OCI-LY7 (cell line): ENCODE data around the gene NSMCE3. TPM values are rescaled to one million over a fixed set of nuclear protein-coding genes. Genes with fewer than 3 reads are reported as not detected.

Experiments
- Bru-seq: library from RNA; stranded (reverse); fragments of 400-500 nt; gene quantifications from one replicate; lab custom pipeline; 2021; lab: Mats Ljungman, UMichigan
- BruChase-seq, 2 experiments: library from RNA; stranded (reverse); fragments of 400-500 nt; gene quantifications; one replicate each; lab custom pipeline; 2021; lab: Mats Ljungman, UMichigan
- BruUV-seq: library from RNA; stranded (reverse); fragments of 400-500 nt; replicated peaks from 2 replicates; lab custom pipeline; 2021; lab: Mats Ljungman, UMichigan
- CTCF ChIA-PET: fragments of 300-600 bp; sonication (Branson Sonifier 250); formaldehyde crosslinking; loops from one replicate; lab custom pipeline; 2022; ENCODE audit warnings: antibody characterized with exemption; ENCODE audit not compliant: unreplicated experiment; lab: Charles Lee
- POLR2A ChIA-PET: fragments of 300-600 bp; sonication (Branson Sonifier 250); formaldehyde crosslinking; loops from one replicate; lab custom pipeline; 2022; ENCODE audit warnings: antibody characterized with exemption; lab: Charles Lee
- DNase-seq: peaks from one replicate; pipeline ENCODE4 v3.0.0-alpha.2; 2015; ENCODE audit warnings: low spot score
- H2AFZ ChIP-seq: fragments of 200-600 bp; sonication (generic), shearing (Covaris generic); 2 replicates; pipeline ENCODE4 v1.6.1; 2014; ENCODE audit warnings: mild to moderate bottlenecking, antibody characterized with exemption, low read length, moderate library complexity
- H3K27ac ChIP-seq: fragments of 200-600 bp; sonication (generic); 2 replicates; pipeline ENCODE4 v1.5.1; 2014; ENCODE audit warnings: mixed run types, low read depth, mild to moderate bottlenecking, moderate library complexity, low read length, inconsistent platforms; ENCODE audit not compliant: poor library complexity, severe bottlenecking
- H3K36me3 ChIP-seq: fragments of 200-600 bp; sonication (generic); 2 replicates; pipeline ENCODE4 v1.6.1; 2014; ENCODE audit warnings: mild to moderate bottlenecking, antibody characterized with exemption, low read length, moderate library complexity, mixed read lengths; ENCODE audit not compliant: insufficient read depth
- H3K4me1 ChIP-seq: fragments of 200-600 bp; sonication (generic); 2 replicates; pipeline ENCODE4 v1.5.1; 2014; ENCODE audit warnings: mild to moderate bottlenecking, low read length; ENCODE audit not compliant: insufficient read depth, poor library complexity, severe bottlenecking
- H3K4me2 ChIP-seq: fragments of 200-600 bp; sonication (generic); 2 replicates; pipeline ENCODE4 v1.6.1; 2014; ENCODE audit warnings: mild to moderate bottlenecking, low read length
- H3K4me3 ChIP-seq: fragments of 200-600 bp; sonication (generic); 2 replicates; pipeline ENCODE4 v1.5.1; 2014; ENCODE audit warnings: mild to moderate bottlenecking, low read depth, low read length; ENCODE audit not compliant: poor library complexity, severe bottlenecking
- H3K79me2 ChIP-seq: fragments of 200-600 bp; sonication (generic); 2 replicates; pipeline ENCODE4 v1.6.1; 2016; ENCODE audit warnings: low read depth, mild to moderate bottlenecking, low read length, moderate library complexity, mixed read lengths; ENCODE audit not compliant: insufficient read depth
- H3K9me2 ChIP-seq: fragments of 200-600 bp; sonication (generic); 2 replicates; pipeline ENCODE4 v1.6.1; 2016; ENCODE audit warnings: mild to moderate bottlenecking, low read length, mixed read lengths; ENCODE audit not compliant: insufficient read depth
- H3K9me3 ChIP-seq: fragments of 200-600 bp; sonication (generic); 2 replicates; pipeline ENCODE4 v1.6.1; 2014; ENCODE audit warnings: mild to moderate bottlenecking, mixed run types, low read length, mixed read lengths
- H4K20me1 ChIP-seq: fragments of 200-600 bp; sonication (generic); 2 replicates; pipeline ENCODE4 v1.6.1; 2014; ENCODE audit warnings: mild to moderate bottlenecking, antibody characterized with exemption, low read length, moderate library complexity, mixed read lengths; ENCODE audit not compliant: insufficient read depth
- CTCF ChIP-seq: fragments of 200-600 bp; sonication (generic); conservative IDR thresholded peaks from 2 replicates; pipeline ENCODE4 v1.5.1; 2014; ENCODE audit warnings: mild to moderate bottlenecking, antibody characterized with exemption, low read length, moderate library complexity, mixed read lengths
- EZH2phosphoT487 ChIP-seq: fragments of 200-600 bp; sonication (generic); IDR thresholded peaks from 2 replicates; pipeline ENCODE4 v1.6.1; 2018; ENCODE audit warnings: low read depth, borderline replicate concordance, mild to moderate bottlenecking, mixed run types, antibody characterized with exemption, low read length, moderate library complexity, mixed read lengths
- intact Hi-C: fragments of 100-400 bp; cut with micrococcal nuclease; formaldehyde crosslinking; loops from one replicate; pipeline ENCODE4 v1.10.0; 2022; ENCODE audit not compliant: unreplicated experiment
- long read RNA-seq: library from polyadenylated mRNA; stranded (forward); transcript quantifications from one replicate; pipeline ENCODE4 v2.0.0, GENCODE V29; 2022
- total RNA-seq, 2 experiments: library from RNA; depleted of rRNA in 1 of 2; stranded (reverse); fragments of >200 nt in 1 of 2; shearing (Covaris generic) in 1 of 2; gene quantifications; 2 replicates each; pipeline ENCODE4 v1.2.3, GENCODE V29; 2014 to 2022

Gene NSMCE3
- total RNA-seq (2014; rRNA removed; shearing (Covaris generic)) (27.2 and 29.4 TPM in 2 replicates), total RNA-seq (2022) (18.6 and 18.9 TPM in 2 replicates), Bru-seq, nascent RNA (percentile 84 among the genes with signal in this experiment), BruChase-seq, experiment 1, labeled RNA remaining after a 6-hour chase (percentile 65 among the genes with signal in this experiment), BruChase-seq, experiment 2, labeled RNA remaining after a 2-hour chase (percentile 91 among the genes with signal in this experiment)
- long read RNA-seq, full-length matches to known transcripts: 108 of 108 reads
- long read RNA-seq, partial matches to known transcripts: 0 of 108 reads
- long read RNA-seq, other reads (novel, unspliced or antisense): 0 of 108 reads

DNA sequence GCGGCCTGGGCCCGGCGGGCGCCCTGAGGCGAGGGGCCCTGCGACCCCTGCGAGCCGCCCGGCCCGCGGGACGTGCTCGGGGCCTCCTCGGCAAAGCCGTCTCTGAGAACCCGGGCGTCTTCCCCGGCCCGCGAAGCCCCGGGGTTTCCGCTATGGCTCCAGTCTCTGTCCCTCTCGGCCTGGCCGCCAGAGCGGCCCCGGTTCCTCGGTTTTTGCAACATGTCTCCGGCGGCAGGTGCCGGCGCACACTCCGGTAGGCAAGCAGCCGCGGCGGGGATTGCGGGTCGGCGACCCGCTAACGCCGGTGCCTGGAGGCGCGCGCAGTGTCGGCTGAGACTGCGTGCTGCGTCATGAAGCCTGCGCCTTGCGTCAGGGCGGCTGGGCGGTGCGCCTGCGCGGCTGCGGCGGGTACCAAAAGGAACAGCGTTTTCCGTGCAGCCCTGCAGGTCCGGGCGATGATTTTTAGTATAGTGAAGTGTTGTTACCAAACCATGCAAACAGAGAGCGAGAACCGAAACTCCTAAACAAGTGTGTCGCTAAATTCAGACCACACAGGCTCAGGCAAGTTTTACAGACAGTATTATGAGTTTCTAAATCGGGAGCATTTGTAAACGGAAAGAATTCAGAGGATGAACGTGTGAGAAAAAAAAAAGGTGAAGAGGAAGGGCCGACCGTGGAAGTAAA is at the start of gene NSMCE3:
Gene NSMCE3, minus strand, starts transcription at position 338 of the 684 bp plus-strand sequence. Its CDS starts 117 bp downstream, at position 221.
- TF ChIP-seq CTCF: no peak
- no peak for TF ChIP-seq EZH2phosphoT487
- no TSS peak for BruUV-seq
- H3K9me3 ChIP-seq: no peaks in the 10 kb centered on the region; the same call in 1 of the 2 replicates
- no peaks in the 10 kb centered on the region for H3K9me2 ChIP-seq
- H3K36me3 ChIP-seq: peaks cover 3% of the 10 kb centered on the region; the same call in 1 of the 2 replicates
- intact Hi-C loops: loop anchor here (1.0 to 10.0 kb wide), 3 partner anchors 60 to 475 kb away; no protein-coding TSS in a partner anchor
- H3K4me3 ChIP-seq: peak within 1 kb of the TSS; percentile 98
- peaks cover 46% of the 10 kb centered on the region for H3K79me2 ChIP-seq
- ChIA-PET CTCF (no interaction called here), POLR2A (interaction anchor here (2.6 kb wide), 1 partner anchor 11 kb away, joined by 11 read pairs; no protein-coding TSS in a partner anchor)
- H3K27ac ChIP-seq: peak within 1 kb of the TSS; percentile 99
- H3K4me1 ChIP-seq: peaks cover 28% of the 10 kb centered on the region
- H3K4me2 ChIP-seq: peak within 1 kb of the TSS; percentile 93
- H4K20me1 ChIP-seq: peaks cover 30% of the 10 kb centered on the region
- H2AFZ ChIP-seq: peak within 1 kb of the TSS; percentile 95
- peak; percentile 95 for DNase-seq

GRCh38 chr15:29316422-29316821 is 46.8 kb upstream of the NSMCE3 start:
- no peak for TF ChIP-seq CTCF
- no peak for TF ChIP-seq EZH2phosphoT487
- intact Hi-C loops: no loop called here
- Histone ChIP-seq H4K20me1 (no peaks in the 10 kb centered on the region), H2AFZ (no peak overlapping the region), H3K9me3 (no peaks in the 10 kb centered on the region), H3K36me3 (no peaks in the 10 kb centered on the region), H3K9me2 (no peaks in the 10 kb centered on the region), H3K79me2 (no peaks in the 10 kb centered on the region), H3K4me3 (no peak overlapping the region), H3K27ac (no peak overlapping the region), H3K4me2 (no peak overlapping the region), H3K4me1 (no peaks in the 10 kb centered on the region)
- BruUV-seq: no TSS peak
- no peak for DNase-seq
- ChIA-PET CTCF (no interaction called here), POLR2A (no interaction called here)
